Dendritic cell treated with granulocyte-macrophage colony-stimulating factor and Interleukin-4, amounts not matched to agents 40 ng/mL and 50 ng/mL, for 4 days (primary cell): ENCODE measurements around the gene REXO4.
A peak's percentile ranks its signal among the peaks of the same experiment; 100 is the strongest.

Source experiments
- H3K27ac Mint-ChIP-seq: one replicate; pipeline ENCODE4 v1.8.0; 2022; ENCODE audit warnings: mild to moderate bottlenecking, mixed read lengths
- H3K27me3 Mint-ChIP-seq: one replicate; pipeline ENCODE4 v1.8.0; 2022; ENCODE audit warnings: mild to moderate bottlenecking, mixed read lengths
- H3K36me3 Mint-ChIP-seq: one replicate; pipeline ENCODE4 v1.8.0; 2022; ENCODE audit warnings: low read depth, mixed read lengths
- H3K4me1 Mint-ChIP-seq: one replicate; pipeline ENCODE4 v1.8.0; 2022; ENCODE audit warnings: low read depth, mixed read lengths
- H3K4me3 Mint-ChIP-seq: one replicate; pipeline ENCODE4 v1.8.0; 2022; ENCODE audit warnings: mild to moderate bottlenecking, moderate library complexity, mixed read lengths
- H3K9me3 Mint-ChIP-seq: one replicate; pipeline ENCODE4 v1.8.0; 2022; ENCODE audit warnings: mixed read lengths
- intact Hi-C: fragments of 100-400 bp; cut with micrococcal nuclease; formaldehyde crosslinking; loops from one replicate; pipeline ENCODE4 v1.15.0; 2022

Gene REXO4, protein sequence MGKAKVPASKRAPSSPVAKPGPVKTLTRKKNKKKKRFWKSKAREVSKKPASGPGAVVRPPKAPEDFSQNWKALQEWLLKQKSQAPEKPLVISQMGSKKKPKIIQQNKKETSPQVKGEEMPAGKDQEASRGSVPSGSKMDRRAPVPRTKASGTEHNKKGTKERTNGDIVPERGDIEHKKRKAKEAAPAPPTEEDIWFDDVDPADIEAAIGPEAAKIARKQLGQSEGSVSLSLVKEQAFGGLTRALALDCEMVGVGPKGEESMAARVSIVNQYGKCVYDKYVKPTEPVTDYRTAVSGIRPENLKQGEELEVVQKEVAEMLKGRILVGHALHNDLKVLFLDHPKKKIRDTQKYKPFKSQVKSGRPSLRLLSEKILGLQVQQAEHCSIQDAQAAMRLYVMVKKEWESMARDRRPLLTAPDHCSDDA

DNA sequence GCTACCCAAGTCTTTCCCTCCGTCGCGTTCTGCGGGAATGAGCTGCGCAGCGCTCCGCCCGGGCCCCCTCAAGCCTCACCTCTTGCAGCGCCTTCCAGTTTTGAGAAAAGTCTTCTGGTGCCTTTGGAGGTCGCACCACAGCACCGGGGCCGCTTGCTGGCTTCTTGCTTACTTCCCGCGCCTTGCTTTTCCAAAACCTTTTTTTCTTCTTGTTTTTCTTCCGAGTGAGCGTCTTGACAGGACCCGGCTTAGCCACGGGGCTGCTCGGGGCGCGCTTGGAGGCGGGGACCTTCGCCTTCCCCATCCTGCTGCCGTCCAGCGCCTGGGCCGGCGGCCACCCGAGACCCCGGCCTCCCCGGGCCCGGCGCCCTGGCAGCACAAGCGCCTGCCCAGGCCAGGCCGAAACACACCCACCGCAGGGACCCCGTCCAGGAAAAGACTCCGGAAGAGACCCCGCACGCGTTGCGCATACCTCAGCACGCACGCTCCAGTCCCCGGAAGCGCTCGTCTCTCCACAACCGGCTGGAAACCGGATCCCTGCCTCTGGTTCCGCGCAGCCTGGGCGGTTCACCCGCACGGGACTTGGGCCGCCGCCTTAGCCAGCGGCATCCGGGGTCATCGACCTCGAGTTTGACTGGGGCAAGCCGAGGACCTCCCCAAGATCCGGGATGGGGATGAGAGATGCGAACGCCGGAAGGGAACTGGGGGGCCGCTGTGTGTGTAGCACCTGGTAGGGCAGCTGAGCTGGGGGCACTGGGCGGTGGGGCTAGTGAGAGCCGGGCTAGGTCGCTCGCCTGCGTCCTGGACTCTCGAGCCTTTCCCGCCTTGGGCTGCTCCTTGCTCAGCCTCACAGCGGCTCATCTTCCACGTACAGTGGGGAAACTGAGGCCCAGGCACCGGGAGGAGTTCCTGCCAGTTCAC lies at the start of gene REXO4:
Gene REXO4, minus strand, starts transcription at position 470 of the 921 bp plus-strand sequence. Its CDS starts 166 bp downstream, at position 304.
- intact Hi-C loops, result no loop called here
- H3K9me3 Mint-ChIP-seq, result no peaks in the 10 kb centered on the region
- peaks cover 42% of the 10 kb centered on the region for H3K4me1 Mint-ChIP-seq
- H3K36me3 Mint-ChIP-seq, result peaks cover 44% of the 10 kb centered on the region
- peak within 1 kb of the TSS; percentile 93 for H3K27ac Mint-ChIP-seq
- peak within 1 kb of the TSS; percentile 92 for H3K4me3 Mint-ChIP-seq
- peaks cover 2% of the 10 kb centered on the region for H3K27me3 Mint-ChIP-seq

DNA sequence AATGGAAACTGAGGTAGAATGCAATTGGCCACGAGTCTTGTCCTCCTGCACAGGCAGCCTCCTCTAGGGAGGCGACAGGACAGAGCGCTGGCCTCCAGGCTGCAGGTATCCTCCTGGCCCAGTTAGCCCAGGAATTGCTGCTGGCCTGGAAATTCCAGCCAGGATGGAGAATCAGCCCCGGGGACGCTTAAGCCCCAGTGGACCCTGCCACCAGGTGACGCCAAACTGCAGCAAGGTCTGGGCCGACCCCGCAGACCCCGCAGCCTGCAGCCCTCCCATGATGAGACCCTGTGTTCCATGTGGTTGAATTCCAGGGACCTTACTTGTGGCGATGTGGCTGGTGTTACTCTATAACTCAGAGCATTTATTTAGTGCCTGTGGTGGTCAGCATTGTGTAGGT lies 49.3 kb upstream of the REXO4 start:
- H3K36me3 Mint-ChIP-seq, result peaks cover 14% of the 10 kb centered on the region
- intact Hi-C loops, result no loop called here
- H3K27me3 Mint-ChIP-seq, result peaks cover 18% of the 10 kb centered on the region
- H3K9me3 Mint-ChIP-seq, result no peaks in the 10 kb centered on the region
- no peak overlapping the region for H3K4me3 Mint-ChIP-seq
- H3K27ac Mint-ChIP-seq, result no peak overlapping the region
- H3K4me1 Mint-ChIP-seq, result peaks cover 56% of the 10 kb centered on the region

DNA sequence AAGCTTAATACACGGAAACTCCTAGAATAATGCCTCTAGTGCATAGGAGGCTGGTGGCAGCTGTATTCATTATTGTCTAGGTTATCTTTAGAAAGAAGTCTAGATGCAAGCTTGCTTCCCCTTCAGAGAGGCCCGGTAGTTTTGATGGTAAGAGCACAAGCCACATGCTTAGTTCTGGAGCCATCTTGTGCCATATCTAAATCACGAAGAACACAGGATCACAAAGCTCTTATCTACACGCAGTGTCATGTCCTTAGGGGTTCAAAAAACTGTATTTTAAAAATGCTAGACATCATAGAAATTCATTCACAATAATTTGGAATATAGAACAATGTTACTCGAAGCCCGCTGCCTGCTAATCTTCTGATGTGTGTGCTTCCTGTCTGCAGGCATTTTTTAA lies 48.2 kb upstream of the REXO4 start:
- peaks cover 54% of the 10 kb centered on the region for H3K4me1 Mint-ChIP-seq
- peaks cover 29% of the 10 kb centered on the region for H3K27me3 Mint-ChIP-seq
- H3K9me3 Mint-ChIP-seq, result no peaks in the 10 kb centered on the region
- H3K4me3 Mint-ChIP-seq, result no peak overlapping the region
- no peak overlapping the region for H3K27ac Mint-ChIP-seq
- peaks cover 3% of the 10 kb centered on the region for H3K36me3 Mint-ChIP-seq
- intact Hi-C loops, result no loop called here

DNA sequence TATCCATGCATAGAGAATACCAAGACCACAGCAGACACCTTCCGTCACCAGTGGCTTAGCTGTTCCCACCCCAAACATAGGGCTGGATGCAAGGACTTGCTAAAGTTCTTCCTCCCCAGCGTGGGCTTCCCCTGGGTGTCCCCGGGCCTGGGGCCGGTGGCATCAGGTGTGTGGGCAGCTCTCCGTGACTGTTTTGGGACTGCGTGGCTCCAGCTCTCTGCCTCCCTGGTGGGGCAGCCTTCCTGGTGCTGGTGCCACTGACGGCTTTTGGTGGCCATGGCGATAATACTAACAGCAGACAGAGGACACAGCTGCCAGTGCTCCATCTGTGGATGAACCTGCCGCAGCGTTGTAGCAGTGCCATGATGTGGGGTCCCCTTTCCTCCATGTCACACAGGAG lies 46.8 kb upstream of the REXO4 start:
- intact Hi-C loops, result no loop called here
- peaks cover 37% of the 10 kb centered on the region for H3K27me3 Mint-ChIP-seq
- H3K36me3 Mint-ChIP-seq, result peaks cover 6% of the 10 kb centered on the region
- H3K27ac Mint-ChIP-seq, result no peak overlapping the region
- no peaks in the 10 kb centered on the region for H3K9me3 Mint-ChIP-seq
- H3K4me1 Mint-ChIP-seq, result peaks cover 52% of the 10 kb centered on the region
- H3K4me3 Mint-ChIP-seq, result no peak overlapping the region

DNA sequence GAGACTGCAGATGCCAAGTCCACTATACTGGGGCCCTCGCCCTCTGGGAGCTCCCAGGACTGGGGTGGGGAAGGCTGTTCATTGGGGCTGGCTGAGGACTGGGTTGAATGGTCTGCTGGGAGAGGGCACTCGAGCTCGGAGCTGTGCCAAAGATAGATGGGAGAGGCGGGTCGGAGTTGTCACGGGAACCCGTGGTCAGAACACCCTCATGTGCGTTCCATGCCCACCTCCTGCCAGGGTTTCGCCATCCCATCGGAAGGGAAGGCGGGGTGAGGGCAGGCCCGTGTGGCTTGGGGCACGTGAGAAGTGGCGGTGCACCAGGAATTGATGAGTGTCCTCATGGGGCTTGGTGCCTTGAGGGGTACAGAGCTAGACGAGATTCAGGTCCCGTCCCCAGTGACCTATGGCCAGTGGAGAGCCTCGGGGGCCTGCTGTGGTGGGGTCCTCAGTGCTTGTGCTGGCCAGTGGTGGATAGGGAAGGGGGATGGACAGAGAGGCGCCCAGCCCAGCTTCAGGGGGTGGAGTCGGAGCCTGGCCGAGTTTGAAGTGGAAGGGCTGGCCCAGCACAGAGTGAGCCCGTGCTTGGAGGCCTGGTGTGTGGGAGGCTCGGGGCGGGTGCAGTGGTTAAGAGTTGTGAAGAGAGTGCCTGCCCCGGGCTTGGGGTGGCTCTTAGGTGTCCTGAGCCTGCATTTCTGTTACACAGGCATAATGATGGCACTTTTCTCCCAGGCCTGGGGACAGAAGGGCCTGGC lies 46.2 kb upstream of the REXO4 start:
- Mint-ChIP-seq H3K9me3 (no peaks in the 10 kb centered on the region), H3K27ac (no peak overlapping the region), H3K4me3 (no peak overlapping the region), H3K4me1 (peaks cover 52% of the 10 kb centered on the region), H3K36me3 (peaks cover 6% of the 10 kb centered on the region), H3K27me3 (peaks cover 37% of the 10 kb centered on the region)
- intact Hi-C loops, result no loop called here

DNA sequence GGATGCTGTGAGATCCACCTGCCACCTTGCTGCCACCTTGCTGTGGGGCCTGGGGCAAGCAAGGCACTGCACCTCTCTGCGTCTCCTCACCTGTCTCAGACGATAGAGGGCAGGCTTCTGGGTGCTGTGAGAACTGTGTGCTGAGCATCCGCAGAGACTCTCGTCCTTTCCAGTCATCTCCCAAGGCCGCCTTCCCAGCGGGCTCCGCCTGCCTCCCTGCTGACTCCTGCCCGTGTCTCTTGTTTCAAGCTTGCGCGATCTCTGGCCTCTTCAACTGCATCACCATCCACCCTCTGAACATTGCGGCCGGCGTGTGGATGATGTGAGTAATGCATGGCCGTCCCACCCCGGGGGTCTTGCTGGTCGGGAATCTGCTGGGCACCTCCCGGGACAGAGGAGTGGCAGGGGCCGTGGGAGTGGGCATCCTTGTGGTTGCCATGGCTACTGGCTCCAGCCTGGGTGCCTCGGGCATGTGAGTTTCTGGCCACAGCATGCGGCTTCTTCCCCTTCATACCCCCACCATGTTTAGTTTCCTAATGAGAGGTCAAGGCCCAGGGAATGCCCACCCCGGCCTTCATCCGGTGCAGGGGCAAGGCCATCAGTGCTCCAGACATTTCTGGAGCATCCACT lies 45.5 kb upstream of the REXO4 start:
- no peak overlapping the region for H3K4me3 Mint-ChIP-seq
- peaks cover 6% of the 10 kb centered on the region for H3K36me3 Mint-ChIP-seq
- intact Hi-C loops, result no loop called here
- no peak overlapping the region for H3K27ac Mint-ChIP-seq
- H3K9me3 Mint-ChIP-seq, result no peaks in the 10 kb centered on the region
- peaks cover 59% of the 10 kb centered on the region for H3K4me1 Mint-ChIP-seq
- H3K27me3 Mint-ChIP-seq, result peaks cover 37% of the 10 kb centered on the region

DNA sequence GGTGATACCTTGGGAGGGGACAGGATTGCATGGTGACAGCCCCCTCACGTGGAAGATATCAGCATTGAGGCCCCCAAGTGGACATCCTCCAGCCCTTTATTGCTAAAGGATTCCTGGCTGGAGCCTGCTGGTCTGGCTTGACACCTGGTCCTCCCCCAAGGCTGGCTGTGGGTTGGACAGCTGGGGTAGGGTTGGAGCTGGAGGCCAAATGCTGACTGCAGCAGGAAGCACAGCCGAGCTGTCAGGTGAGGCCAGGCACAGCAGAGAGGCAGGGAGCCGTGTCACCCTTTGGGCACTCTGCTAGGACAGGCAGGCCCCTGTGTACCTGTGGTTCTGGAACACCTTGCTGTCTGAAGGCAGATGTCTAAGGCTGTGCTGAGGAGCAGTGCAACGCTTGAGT lies 44.2 kb upstream of the REXO4 start:
- H3K27me3 Mint-ChIP-seq, result peaks cover 37% of the 10 kb centered on the region
- no peak overlapping the region for H3K4me3 Mint-ChIP-seq
- intact Hi-C loops, result no loop called here
- no peak overlapping the region for H3K27ac Mint-ChIP-seq
- H3K4me1 Mint-ChIP-seq, result peaks cover 59% of the 10 kb centered on the region
- H3K36me3 Mint-ChIP-seq, result peaks cover 6% of the 10 kb centered on the region
- H3K9me3 Mint-ChIP-seq, result no peaks in the 10 kb centered on the region

DNA sequence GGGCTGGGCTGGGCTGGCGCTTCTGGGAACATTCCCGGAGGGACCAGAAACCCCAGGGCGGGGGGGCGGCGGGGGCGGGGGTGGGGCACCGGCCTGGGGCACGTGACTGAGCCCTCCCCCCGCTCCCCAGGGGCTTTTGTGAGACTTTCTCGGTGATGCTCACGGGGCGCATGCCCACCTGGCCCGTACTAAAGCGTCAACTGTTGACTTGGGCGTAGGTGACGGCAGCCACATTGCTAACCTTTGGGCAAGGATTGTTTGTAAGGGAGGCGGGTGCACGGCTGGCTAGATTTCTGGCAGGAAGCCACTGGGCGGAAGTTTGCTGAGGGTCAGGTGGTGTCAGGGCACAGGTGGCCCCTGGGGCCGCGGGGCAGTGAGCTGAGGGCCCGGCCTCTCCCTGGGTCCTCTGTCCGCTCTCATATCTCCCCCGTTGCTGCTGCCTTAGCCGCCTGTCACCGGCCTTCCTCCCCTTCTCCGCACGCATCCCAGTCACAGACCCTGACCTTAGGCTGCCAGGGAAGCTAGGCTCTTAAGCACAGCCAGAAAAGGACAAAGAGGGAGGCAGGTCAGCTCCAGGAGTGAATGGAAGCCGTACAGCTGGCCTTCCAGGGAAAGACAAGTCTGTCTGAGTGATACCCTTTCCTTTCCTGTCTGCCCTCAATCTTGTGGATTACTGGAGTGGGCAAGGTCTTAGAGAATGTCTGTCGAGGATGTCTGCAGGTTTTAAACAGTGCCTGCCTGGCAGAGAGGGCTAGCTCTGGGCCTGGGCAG lies 42.8 kb upstream of the REXO4 start:
- Mint-ChIP-seq H3K27ac (peak overlapping the region; percentile 91), H3K4me1 (peaks cover 58% of the 10 kb centered on the region), H3K4me3 (peak overlapping the region; percentile 58), H3K36me3 (peaks cover 6% of the 10 kb centered on the region), H3K27me3 (peaks cover 40% of the 10 kb centered on the region), H3K9me3 (no peaks in the 10 kb centered on the region)
- intact Hi-C loops, result no loop called here

DNA sequence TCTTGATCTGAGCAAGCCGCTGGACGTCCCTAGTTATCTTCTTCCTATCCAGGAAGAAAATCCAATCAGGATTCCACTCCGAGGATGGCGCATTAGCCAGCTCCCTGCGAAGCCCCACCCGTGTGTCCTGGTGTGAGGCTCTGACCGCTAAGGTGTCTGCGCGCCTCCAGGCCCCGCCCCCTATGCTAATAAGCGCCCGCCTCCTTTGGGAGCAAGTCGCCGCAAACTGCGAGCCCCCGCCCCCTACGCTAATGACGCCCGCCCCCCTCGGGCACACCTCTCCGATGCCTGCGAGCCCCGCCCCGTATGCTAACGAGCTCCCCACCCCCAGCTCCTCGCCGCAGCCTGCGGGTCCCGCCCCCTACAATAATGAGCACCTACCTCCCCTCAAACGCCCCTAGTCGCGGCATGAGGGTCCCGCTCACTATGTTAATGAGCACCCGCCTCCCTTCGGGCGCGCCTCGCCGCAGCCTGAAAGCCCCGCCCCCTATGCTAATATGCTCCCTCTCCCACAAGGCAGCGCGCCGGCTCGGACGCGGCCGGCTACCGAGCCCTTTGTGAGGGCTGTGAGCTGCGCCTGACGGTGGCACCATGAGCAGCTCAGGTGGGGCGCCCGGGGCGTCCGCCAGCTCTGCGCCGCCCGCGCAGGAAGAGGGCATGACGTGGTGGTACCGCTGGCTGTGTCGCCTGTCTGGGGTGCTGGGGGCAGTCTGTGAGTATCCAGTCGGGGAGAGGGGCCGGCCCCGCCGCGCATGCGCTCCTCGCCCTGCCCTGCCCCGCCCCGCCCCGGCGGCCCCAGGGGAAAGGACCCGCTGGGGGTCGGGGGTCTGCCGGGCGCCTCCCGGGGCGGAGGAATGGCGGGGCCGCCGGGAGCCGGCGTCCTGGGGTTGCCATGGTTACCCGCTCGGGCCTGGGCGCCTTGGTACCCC lies 41.9 kb upstream of the REXO4 start, which contains the start of gene CACFD1:
Gene CACFD1, plus strand, starts transcription at position 503 of the 929 bp plus-strand sequence. Its CDS starts 89 bp downstream, at position 592.
- Mint-ChIP-seq H3K4me1 (peaks cover 49% of the 10 kb centered on the region), H3K36me3 (peaks cover 6% of the 10 kb centered on the region), H3K27me3 (peaks cover 38% of the 10 kb centered on the region)

DNA sequence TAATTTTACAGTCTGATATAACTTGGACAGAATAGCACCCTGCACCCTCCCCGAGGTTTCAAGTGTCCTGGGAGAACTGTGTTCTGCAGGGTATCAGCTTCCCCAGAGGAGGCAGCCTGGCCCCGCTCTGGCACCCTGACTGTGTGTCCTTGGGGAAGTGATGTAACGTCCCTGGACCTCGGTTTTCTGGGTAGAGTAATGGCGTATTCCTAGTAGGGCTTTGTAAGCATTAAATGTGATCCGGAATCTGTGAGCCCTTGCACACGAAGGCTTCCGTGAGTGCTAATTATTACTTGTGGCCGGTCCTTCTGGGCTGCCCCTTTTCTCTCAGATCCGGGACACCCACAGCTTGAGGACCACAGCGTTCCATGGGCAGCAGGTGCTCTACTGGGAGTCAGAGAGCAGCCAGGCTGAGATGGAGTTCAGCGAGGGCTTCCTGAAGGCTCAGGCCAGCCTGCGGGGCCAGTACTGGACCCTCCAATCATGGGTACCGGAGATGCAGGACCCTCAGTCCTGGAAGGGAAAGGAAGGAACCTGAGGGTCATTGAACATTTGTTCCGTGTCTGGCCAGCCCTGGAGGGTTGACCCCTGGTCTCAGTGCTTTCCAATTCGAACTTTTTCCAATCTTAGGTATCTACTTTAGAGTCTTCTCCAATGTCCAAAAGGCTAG lies 41.0 kb upstream of the REXO4 start:
- peak overlapping the region; percentile 91 for H3K27ac Mint-ChIP-seq

More for the DNA sequence above, 41.9 kb upstream of the REXO4 start, which contains the start of gene CACFD1:
- no peaks in the 10 kb centered on the region for H3K9me3 Mint-ChIP-seq
- H3K4me3 Mint-ChIP-seq, result peak within 1 kb of the TSS; percentile 98
- H3K27ac Mint-ChIP-seq, result peak within 1 kb of the TSS; percentile 91
- intact Hi-C loops, result loop anchor here (2.0 to 5.0 kb wide), 2 partner anchors 19 to 37 kb away; partner anchors contain the start of genes ADAMTS13 and SLC2A6

DNA sequence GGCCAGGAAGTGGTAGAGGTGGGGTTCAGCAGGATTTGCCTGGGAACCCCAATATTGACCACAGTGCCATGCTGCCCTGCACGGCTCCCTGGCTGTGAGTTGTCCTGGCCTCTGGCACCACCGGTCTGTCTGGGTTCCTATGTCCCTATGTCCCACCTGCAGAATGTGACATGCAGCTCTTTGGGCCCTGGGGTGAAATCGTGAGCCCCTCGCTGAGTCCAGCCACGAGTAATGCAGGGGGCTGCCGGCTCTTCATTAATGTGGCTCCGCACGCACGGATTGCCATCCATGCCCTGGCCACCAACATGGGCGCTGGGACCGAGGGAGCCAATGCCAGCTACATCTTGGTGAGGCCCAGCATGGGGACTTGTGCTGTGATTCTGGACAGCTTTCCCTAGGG lies 39.9 kb upstream of the REXO4 start:
- Mint-ChIP-seq H3K4me3 (no peak overlapping the region), H3K4me1 (peaks cover 35% of the 10 kb centered on the region), H3K27me3 (peaks cover 28% of the 10 kb centered on the region), H3K9me3 (no peaks in the 10 kb centered on the region), H3K36me3 (peaks cover 6% of the 10 kb centered on the region), H3K27ac (no peak overlapping the region)
- intact Hi-C loops, result loop anchor here (2.0 to 5.0 kb wide), 2 partner anchors 21 to 35 kb away; partner anchors contain the start of genes ADAMTS13 and SLC2A6

More for the DNA sequence above, 41.0 kb upstream of the REXO4 start:
- intact Hi-C loops, result loop anchor here (2.0 to 5.0 kb wide), 2 partner anchors 20 to 36 kb away; partner anchors contain the start of genes ADAMTS13 and SLC2A6
- H3K27me3 Mint-ChIP-seq, result peaks cover 33% of the 10 kb centered on the region
- peaks cover 6% of the 10 kb centered on the region for H3K36me3 Mint-ChIP-seq
- peak overlapping the region; percentile 98 for H3K4me3 Mint-ChIP-seq
- H3K9me3 Mint-ChIP-seq, result no peaks in the 10 kb centered on the region
- H3K4me1 Mint-ChIP-seq, result peaks cover 42% of the 10 kb centered on the region
